ENCODE results near the gene BBOX1. TPM values are rescaled to one million over a fixed set of nuclear protein-coding genes. Genes with fewer than 3 reads are reported as not detected.

The BBOX1 gene
- total RNA-seq, 1 donor from 2014 or later, result not detected

- DNase-seq (ENCODE audit: low spot score), result no peak
- Mint-ChIP-seq H3K4me1 (ENCODE audit: unreplicated experiment) (no peaks in the 10 kb centered on the region), H3K27ac (ENCODE audit: unreplicated experiment) (no peak overlapping the region), H3K9me3 (ENCODE audit: unreplicated experiment) (no peaks in the 10 kb centered on the region), H3K27me3 (ENCODE audit: unreplicated experiment) (no peaks in the 10 kb centered on the region), H3K36me3 (ENCODE audit: low read depth, unreplicated experiment) (no peaks in the 10 kb centered on the region), H3K4me3 (ENCODE audit: unreplicated experiment) (no peak overlapping the region)
- no peak for TF ChIP-seq CTCF (IDR thresholded peaks at IDR 0.05; ENCODE audit: unreplicated experiment)
Measured at GRCh38 chr11:27004103-27004502, 36.5 kb upstream of the BBOX1 start.

- Mint-ChIP-seq H3K9me3 (ENCODE audit: unreplicated experiment) (no peaks in the 10 kb centered on the region), H3K27ac (ENCODE audit: unreplicated experiment) (no peak overlapping the region), H3K4me1 (ENCODE audit: unreplicated experiment) (no peaks in the 10 kb centered on the region), H3K27me3 (ENCODE audit: unreplicated experiment) (no peaks in the 10 kb centered on the region), H3K4me3 (ENCODE audit: unreplicated experiment) (no peak overlapping the region), H3K36me3 (ENCODE audit: low read depth, unreplicated experiment) (no peaks in the 10 kb centered on the region)
- DNase-seq (ENCODE audit: low spot score), result no peak
- no peak for TF ChIP-seq CTCF (IDR thresholded peaks at IDR 0.05; ENCODE audit: unreplicated experiment)
Measured at GRCh38 chr11:27008811-27009535, 31.6 kb upstream of the BBOX1 start.

GRCh38 chr11:27011560-27012233, 28.9 kb upstream of the BBOX1 start:
- H3K27ac Mint-ChIP-seq (ENCODE audit: unreplicated experiment), result no peak overlapping the region
- no peaks in the 10 kb centered on the region for H3K4me1 Mint-ChIP-seq (ENCODE audit: unreplicated experiment)
- H3K4me3 Mint-ChIP-seq (ENCODE audit: unreplicated experiment), result no peak overlapping the region
- H3K36me3 Mint-ChIP-seq (ENCODE audit: low read depth, unreplicated experiment), result no peaks in the 10 kb centered on the region
- no peak for TF ChIP-seq CTCF (IDR thresholded peaks at IDR 0.05; ENCODE audit: unreplicated experiment)
- H3K9me3 Mint-ChIP-seq (ENCODE audit: unreplicated experiment), result no peaks in the 10 kb centered on the region
- no peak for DNase-seq (ENCODE audit: low spot score)
- H3K27me3 Mint-ChIP-seq (ENCODE audit: unreplicated experiment), result no peaks in the 10 kb centered on the region

- Mint-ChIP-seq H3K27me3 (ENCODE audit: unreplicated experiment) (no peaks in the 10 kb centered on the region), H3K4me3 (ENCODE audit: unreplicated experiment) (no peak overlapping the region), H3K4me1 (ENCODE audit: unreplicated experiment) (no peaks in the 10 kb centered on the region), H3K27ac (ENCODE audit: unreplicated experiment) (no peak overlapping the region), H3K9me3 (ENCODE audit: unreplicated experiment) (no peaks in the 10 kb centered on the region), H3K36me3 (ENCODE audit: low read depth, unreplicated experiment) (no peaks in the 10 kb centered on the region)
- no peak for TF ChIP-seq CTCF (IDR thresholded peaks at IDR 0.05; ENCODE audit: unreplicated experiment)
- DNase-seq (ENCODE audit: low spot score), result no peak
Measured at GRCh38 chr11:27012234-27012921, 28.2 kb upstream of the BBOX1 start.
